DMS79 (cell line): Measurements from ENCODE around the gene PAIP2B.

Experiments used
- DNase-seq: peaks from one replicate; lab custom pipeline; 2025; lab: John Stamatoyannopoulos, UW

PAIP2B gene

DNA sequence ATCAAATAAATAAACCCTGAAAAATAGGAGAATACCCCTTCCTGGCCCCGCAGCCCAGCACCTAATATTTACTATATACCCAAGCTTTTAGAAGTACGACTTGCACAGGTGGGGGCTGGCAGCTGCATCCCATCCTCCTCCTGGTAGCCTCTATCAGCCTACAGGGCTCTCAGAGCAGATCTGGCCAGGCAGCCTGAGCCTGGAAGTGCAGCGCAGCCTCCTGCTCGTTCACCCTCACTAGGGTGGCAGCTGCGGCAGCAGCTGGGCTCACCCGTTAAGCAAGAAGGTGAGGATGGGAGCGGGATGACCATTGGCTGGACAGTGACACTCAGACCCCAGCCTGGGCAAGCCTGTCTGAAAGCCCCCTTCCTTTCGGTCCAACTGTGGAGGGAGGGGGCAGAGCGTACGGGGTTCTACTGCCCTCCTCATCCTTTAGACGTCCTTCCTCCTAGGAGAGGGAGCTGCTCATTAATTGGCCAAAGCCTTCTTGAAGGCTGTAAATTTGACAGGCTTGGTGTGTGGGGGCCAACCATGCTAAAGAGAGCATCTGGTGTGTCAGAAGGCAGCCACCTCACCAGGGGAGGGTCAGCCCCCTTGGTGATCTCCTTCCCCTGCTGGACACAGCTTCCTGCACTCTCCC is 73.2 kb downstream of the PAIP2B start:
- no peak for DNase-seq

DNA sequence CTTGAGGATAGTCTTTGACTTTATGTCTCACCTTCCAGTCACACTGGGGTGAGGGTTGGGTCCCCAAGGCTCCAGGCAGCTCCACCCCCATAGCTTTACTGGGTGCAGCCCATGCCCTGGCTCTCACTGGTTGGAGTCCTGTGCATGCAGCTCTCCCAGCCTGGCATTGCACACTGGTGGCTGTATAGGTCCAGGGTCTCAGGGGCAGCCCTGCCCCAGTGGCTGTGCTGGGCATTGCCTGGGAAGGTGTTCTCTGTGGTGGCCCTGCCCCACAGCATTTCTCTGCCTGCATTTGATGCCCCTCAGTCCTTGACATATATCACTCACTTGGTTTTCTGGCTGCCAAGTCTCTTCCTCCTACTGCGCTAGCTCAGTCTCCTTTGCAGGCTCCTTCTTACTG is 75.3 kb downstream of the PAIP2B start:
- no peak for DNase-seq

DNA sequence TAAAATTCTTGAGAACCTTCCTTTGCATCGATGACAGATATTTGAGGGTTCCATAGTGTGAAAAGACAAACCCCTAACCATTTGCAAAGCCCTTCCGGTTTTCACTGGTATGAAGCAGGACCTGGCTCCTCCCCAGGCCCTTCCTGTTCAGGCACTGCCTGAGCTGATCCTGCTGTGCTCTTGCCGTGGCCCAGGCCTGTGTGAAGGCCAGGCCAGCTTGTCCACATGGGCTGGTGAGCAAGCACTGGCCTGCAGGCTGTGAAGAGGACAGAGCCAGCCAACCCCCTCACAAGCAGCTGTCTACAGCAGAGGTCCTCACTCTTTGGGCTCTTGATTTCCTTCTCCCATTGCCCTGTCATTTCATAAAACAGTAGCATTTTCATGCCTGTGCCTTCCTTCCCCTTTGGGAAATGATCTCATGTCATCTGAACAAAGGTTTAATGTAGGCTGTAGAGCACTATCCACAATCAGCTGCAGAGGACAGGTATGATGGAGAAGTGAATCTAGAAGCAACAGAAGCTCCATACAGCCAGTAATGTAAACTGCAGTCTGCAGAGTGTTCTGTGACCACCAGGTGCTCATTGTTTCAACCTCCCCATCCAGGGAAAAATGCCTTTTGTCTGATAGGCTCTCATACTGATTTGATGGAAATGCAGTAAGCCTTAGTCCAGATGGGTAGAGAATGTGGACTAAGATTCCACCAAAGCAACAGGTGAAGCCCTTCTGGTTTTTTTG is 76.7 kb downstream of the PAIP2B start:
- DNase-seq, result no peak

DNA sequence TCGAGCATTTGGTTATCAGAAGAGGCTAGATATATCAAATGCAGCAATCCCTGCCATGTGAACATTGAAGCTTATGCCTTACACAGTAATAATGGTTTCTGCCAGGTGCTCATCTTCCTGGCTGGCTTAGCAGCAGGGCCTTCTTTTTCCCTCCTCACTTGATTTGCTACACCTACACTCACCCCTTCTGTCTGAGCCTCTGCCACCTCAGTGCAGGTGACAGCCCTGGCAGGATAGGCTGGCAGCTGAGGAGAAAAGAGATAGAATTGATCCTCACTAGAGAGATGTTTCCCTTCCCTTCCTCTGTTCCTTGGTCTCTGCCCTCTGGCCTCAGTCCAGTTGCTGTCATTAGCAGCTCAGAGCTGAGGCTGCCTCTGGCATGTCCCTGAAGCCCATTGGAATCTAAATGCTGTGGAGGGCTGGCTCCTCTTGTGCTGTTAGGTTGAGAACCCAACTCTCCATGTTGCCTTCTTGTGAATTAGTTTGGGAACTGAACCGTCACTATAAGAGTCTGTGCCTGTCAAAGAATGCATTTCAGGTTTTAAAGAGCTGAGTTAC is 78.3 kb downstream of the PAIP2B start:
- no peak for DNase-seq

DNA sequence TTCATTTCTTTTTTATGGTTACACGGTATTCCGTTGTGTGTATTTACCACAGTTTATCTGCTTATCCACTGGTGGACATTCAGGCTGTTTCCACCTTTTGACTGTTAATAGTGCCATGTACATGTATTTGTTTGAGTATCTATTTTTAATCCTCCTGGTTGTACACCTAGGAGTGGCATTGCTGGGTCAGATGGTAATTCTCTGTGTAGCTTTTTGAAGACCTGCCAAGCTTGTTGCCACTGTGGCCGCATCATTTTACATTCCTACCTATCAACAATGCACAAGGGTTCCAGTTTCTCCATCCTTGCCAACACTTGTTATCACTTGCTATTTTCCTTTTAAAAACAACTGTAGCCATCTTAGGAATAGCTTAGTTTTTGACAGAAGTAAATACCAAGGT is 83.1 kb downstream of the PAIP2B start:
- DNase-seq, result no peak

DNA sequence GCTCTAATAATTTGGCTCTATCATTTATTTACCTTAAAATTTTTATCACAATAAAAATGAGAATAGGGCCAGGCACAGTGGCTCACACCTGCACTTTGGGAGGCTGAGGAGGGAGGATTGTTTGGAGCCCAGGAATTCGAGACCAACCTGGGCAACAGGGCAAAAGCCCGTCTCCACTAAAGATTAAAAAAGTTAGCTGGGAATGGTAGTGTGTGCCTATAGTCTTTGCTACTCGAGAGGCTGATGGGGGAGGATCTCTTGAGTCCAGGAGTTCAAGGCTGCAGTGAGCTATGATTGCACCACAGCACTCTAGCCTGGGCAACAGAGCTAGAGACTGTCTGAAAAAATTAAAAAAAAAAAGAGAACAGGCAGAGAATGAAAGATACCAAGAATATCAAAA is 90.7 kb downstream of the PAIP2B start:
- no peak for DNase-seq

DNA sequence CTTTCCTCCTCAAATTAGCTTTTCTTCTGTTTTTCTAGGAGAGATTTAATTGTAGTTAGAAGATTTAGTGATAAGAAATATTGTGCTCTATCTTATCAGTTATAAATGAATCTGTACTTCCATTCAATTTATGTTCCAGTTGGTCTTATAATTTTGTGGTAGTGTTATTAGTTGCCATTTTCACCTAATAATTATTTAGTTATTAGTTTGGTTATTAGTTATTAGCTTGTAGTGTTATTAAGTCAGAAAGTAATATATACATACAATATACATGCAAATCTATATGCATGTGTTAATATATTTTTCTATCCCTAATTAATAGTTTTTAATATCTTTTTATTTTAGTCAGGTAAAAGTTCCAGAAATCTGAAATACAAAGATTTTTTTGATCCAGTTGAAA is 93.3 kb downstream of the PAIP2B start:
- no peak for DNase-seq
